Measurements from ENCODE around the gene FAM81A.

DNA sequence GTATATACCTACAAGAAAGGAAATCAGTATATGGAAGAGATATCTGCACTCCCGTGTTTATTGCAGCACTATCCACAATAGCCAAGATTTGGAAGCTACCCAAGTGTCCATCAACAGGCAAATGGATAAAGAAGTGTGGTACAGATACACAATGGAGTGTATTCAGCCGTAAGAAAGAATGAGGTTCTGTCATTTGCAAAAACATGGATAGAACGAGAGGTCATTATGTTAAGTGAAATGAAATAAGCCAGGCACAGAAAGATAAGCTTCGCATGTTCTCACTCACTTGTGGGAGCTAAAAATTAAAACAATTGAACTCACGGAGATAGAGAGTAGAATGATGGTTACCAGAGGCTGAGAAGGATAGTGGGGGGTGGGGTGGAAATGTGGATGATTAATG is 53.1 kb downstream of the FAM81A start:
- no peak for TF ChIP-seq CTCF (IDR thresholded peaks at IDR 0.05)
- TF ChIP-seq POLR2A (IDR thresholded peaks at IDR 0.05) = no peak

Data from uterus (tissue), 2 donors.